K562 (cell line): Measurements from ENCODE around the gene KMT5B. TPM values are rescaled to one million over a fixed set of nuclear protein-coding genes. Genes with fewer than 3 reads are reported as not detected.

Experiments
- ATAC-seq: fragments of 200-7000 bp; cut with Tn5 transposase; 3 replicates; pipeline ENCODE4 v1.9.1; 2020; ENCODE audit warnings: moderate library complexity
- BruUV-seq: library from RNA; stranded (reverse); fragments of 400-500 nt; replicated peaks from 2 replicates; lab custom pipeline; 2021; lab: Mats Ljungman, UMichigan
- CTCF ChIA-PET: fragments of 300-600 bp; formaldehyde crosslinking; extraction: SDS; loops from one replicate; lab custom pipeline; 2021; ENCODE audit warnings: low intra/inter-chr PET ratio; lab: Yijun Ruan, JAX
- POLR2A ChIA-PET: fragments of 300-600, 350-650 bp; sonication (Branson Sonifier 250); formaldehyde crosslinking; extraction: SDS; loops from one replicate; lab custom pipeline; 2021; ENCODE audit warnings: antibody characterized with exemption, inconsistent platforms; lab: Yijun Ruan, JAX
- DNase-seq, 4 experiments: peaks; one replicate each; pipeline versions ENCODE4 v3.0.0 to v3.0.0-alpha.2; 2011 to 2018; ENCODE audit warnings: low spot score in 3 of 4, mixed read lengths in 3 of 4; ENCODE audit errors: extremely low read depth in 1 of 4
- FAIRE-seq: peaks from 2 replicates; lab custom pipeline; 2011; peaks lifted over from hg19 to GRCh38; lab: Jason Lieb, UNC
- H2AFZ ChIP-seq: 2 replicates; pipeline ENCODE4 v1.6.0; 2011; ENCODE audit warnings: low read depth, low read length, control low read depth, inconsistent platforms
- H3K27ac ChIP-seq: fragments of 200-600 bp; 3 replicates; pipeline ENCODE4 v1.8.0; 2011; ENCODE audit warnings: low read depth, mild to moderate bottlenecking, control low read depth, inconsistent platforms, low read length, moderate library complexity, mixed read lengths; ENCODE audit errors: extremely low read depth
- H3K27me3 ChIP-seq, 2 experiments: fragments of 300-600 bp in 1 of 2; 2 replicates in 1 of 2; 3 replicates in 1 of 2; pipeline versions ENCODE4 v1.6.0 to v1.8.0; 2011; ENCODE audit warnings: inconsistent platforms in 2 of 2, low read length in 2 of 2, mild to moderate bottlenecking in 1 of 2, mixed read lengths in 1 of 2, moderate library complexity in 1 of 2; ENCODE audit not compliant: control insufficient read depth in 2 of 2, insufficient read depth in 2 of 2
- H3K36me3 ChIP-seq: fragments of 300-600 bp; 3 replicates; pipeline ENCODE4 v1.8.0; 2011; ENCODE audit warnings: mild to moderate bottlenecking, low read length, inconsistent platforms; ENCODE audit not compliant: control insufficient read depth, insufficient read depth
- H3K4me1 ChIP-seq, 2 experiments: fragments of 200-600 bp in 1 of 2; replicated peaks in 1 of 2; 2 replicates in 1 of 2; 3 replicates in 1 of 2; pipeline versions ENCODE4 v1.5.1 to v1.8.0; 2011; ENCODE audit warnings: inconsistent platforms in 2 of 2, low read length in 2 of 2, mild to moderate bottlenecking in 1 of 2, mixed read lengths in 1 of 2, moderate library complexity in 1 of 2; ENCODE audit not compliant: control insufficient read depth in 2 of 2, insufficient read depth in 2 of 2
- H3K4me2 ChIP-seq: 2 replicates; pipeline ENCODE4 v1.6.1; 2011; ENCODE audit warnings: low read length, control low read depth, inconsistent platforms, mixed read lengths; ENCODE audit not compliant: insufficient read depth
- H3K4me3 ChIP-seq: fragments of 200-600 bp; sonication (generic), shearing (Covaris generic); 2 replicates; pipeline ENCODE4 v1.5.1; 2016; ENCODE audit warnings: control low read depth, inconsistent platforms
- H3K79me2 ChIP-seq: fragments of 200-600 bp; 3 replicates; pipeline ENCODE4 v1.8.0; 2011; ENCODE audit warnings: low read length, inconsistent platforms; ENCODE audit not compliant: control insufficient read depth, insufficient read depth
- H3K9ac ChIP-seq, 2 experiments: 2 replicates each; pipeline versions ENCODE4 v1.6.0 to v1.6.1; 2011; ENCODE audit warnings: low read depth in 2 of 2, low read length in 2 of 2, control low read depth in 1 of 2, inconsistent platforms in 1 of 2, mild to moderate bottlenecking in 1 of 2, mixed read lengths in 1 of 2; ENCODE audit not compliant: insufficient read depth in 1 of 2
- H3K9me1 ChIP-seq: one replicate; pipeline ENCODE4 v1.6.0; 2011; ENCODE audit warnings: inconsistent platforms, mild to moderate bottlenecking, low read length, moderate library complexity; ENCODE audit not compliant: control insufficient read depth, insufficient read depth
- H3K9me3 ChIP-seq: replicated peaks from 2 replicates; pipeline ENCODE4 v1.5.1; 2011; ENCODE audit warnings: low read depth, low read length, inconsistent platforms; ENCODE audit not compliant: control insufficient read depth, insufficient read depth
- H4K20me1 ChIP-seq: replicated peaks from 2 replicates; pipeline ENCODE4 v1.6.1; 2011; ENCODE audit warnings: low read length, inconsistent platforms, mixed read lengths; ENCODE audit not compliant: control insufficient read depth, insufficient read depth
- SMARCA4 ChIP-seq: fragments of 450-650 bp; IDR thresholded peaks from 2 replicates; pipeline ENCODE4 v1.6.1; 2016
- YY1 ChIP-seq, 3 experiments: IDR thresholded peaks; 2 replicates each; pipeline ENCODE4 v1.6.1; 2011; ENCODE audit warnings: low read length in 2 of 3, mild to moderate bottlenecking in 2 of 3, moderate library complexity in 2 of 3, borderline replicate concordance in 1 of 3, control low read depth in 1 of 3, low read depth in 1 of 3; ENCODE audit not compliant: insufficient read depth in 3 of 3, insufficient replicate concordance in 2 of 3, control insufficient read depth in 1 of 3, insufficient read length in 1 of 3; ENCODE audit errors: extremely low read depth in 1 of 3
- WGBS: fragments of 100-300 bp; shearing (Covaris generic); methylation state at CpG from one replicate; pipeline ENCODE4 v1.1.6; 2016; ENCODE audit warnings: low coverage, mixed read lengths; ENCODE audit not compliant: insufficient coverage; ENCODE audit errors: missing lambda C conversion rate; 5-methylcytosine and 5-hydroxymethylcytosine counted together
- in situ Hi-C: fragments of 300-500 bp; cut with MboI; formaldehyde crosslinking; loops from 4 replicates; pipeline ENCODE4 v1.15.0; 2018; ENCODE audit warnings: inconsistent platforms, mixed read lengths
- intact Hi-C: fragments of 100-400 bp; cut with micrococcal nuclease; formaldehyde crosslinking; loops from 2 replicates; pipeline ENCODE4 v1.14.2; 2022
- polyA plus RNA-seq, 8 experiments: library from polyadenylated mRNA; depleted of rRNA in 4 of 8; stranded (reverse) in 5 of 8; unstranded in 3 of 8; fragments of >200 nt; fragmentation: Nextera tagmentation in 2 of 8; fragmentation: Illumina TruSeq in 1 of 8; extraction: Ambion mirVana in 2 of 8; extraction: Trizol in 1 of 8; gene quantifications; 2 replicates each; pipeline versions ENCODE4 v1.2.1 to v1.2.3, GENCODE V29; 2011 to 2014; ENCODE audit warnings: inconsistent platforms in 1 of 8, missing spikeins in 1 of 8
- total RNA-seq, 7 experiments: library from RNA; depleted of rRNA in 6 of 7; stranded (reverse); fragments of >200 nt in 6 of 7; fragmentation: Illumina TruSeq in 2 of 7; extraction: Trizol in 2 of 7; gene quantifications; 2 replicates each; pipeline versions ENCODE4 v1.2.1 to v1.2.3, GENCODE V29; 2011 to 2021; ENCODE audit warnings: low replicate concordance in 1 of 7
- TF ChIP-seq, protein P1 (sequence below): IDR thresholded peaks from 3 replicates; pipeline ENCODE4 v1.6.1; 2011; ENCODE audit warnings: borderline replicate concordance, mild to moderate bottlenecking; ENCODE audit not compliant: insufficient read length, insufficient read depth

KMT5B gene
- total and polyA plus RNA-seq, 9 of the 15 experiments (the other 6 are each of a cell fraction or from before 2014, with no cell fraction given) = 7.3 to 27.3 (median 20.9) TPM

DNA sequence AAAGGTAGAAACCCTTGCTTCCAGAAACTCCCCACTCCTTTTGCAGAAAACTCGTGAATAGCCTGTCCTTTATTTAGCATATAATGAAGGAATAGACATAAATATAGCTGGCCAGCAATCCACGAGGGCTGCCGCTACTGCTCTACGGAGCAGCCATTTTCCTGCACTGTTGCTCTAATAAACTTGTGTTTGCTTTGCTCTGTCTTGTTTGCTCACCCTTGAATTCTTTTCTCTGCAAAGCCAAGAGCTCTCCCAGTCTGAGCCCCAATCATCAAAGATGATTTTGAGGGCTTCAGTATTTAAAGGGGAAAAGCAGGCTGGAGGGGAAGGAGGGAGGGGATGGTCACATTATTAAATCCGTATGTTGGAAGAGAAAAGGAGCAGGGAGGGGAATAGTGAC is 75.3 kb downstream of the KMT5B start:
- BruUV-seq = no TSS peak
- peak overlapping the region in 1 of 2 experiments; percentile 12; a peak in 1 of 4 replicates for H3K9ac ChIP-seq
- peak overlapping the region; percentile 26 for H3K4me2 ChIP-seq
- H3K4me3 ChIP-seq = no peak overlapping the region
- no peaks in the 10 kb centered on the region for H3K9me1 ChIP-seq
- ChIA-PET POLR2A (interaction anchor here (0.7 to 1.6 kb wide), 2 partner anchors 19 to 39 kb away, joined by 4 read pairs; no protein-coding TSS in a partner anchor), CTCF (no interaction called here)
- ATAC-seq = no peak
- H3K27me3 ChIP-seq = no peaks in the 10 kb centered on the region
- peak; percentile 23 for FAIRE-seq
- no peaks in the 10 kb centered on the region for H3K9me3 ChIP-seq
- peak overlapping the region; percentile 21; the same call in 1 of the 3 replicates for H3K27ac ChIP-seq
- in situ Hi-C loops (no loop called here), intact Hi-C loops (no loop called here)
- no peak for DNase-seq
- no peaks in the 10 kb centered on the region for H3K79me2 ChIP-seq
- 34% methylated on average over 5 of the region's 5 CpGs for WGBS
- H4K20me1 ChIP-seq = no peaks in the 10 kb centered on the region
- H2AFZ ChIP-seq = peak overlapping the region; percentile 75
- TF ChIP-seq SMARCA4 (peak; percentile 17; the same call in 1 of the 2 replicates), YY1 (IDR thresholded peaks at IDR 0.05; ENCODE audit: borderline replicate concordance in 1 of 3, control insufficient read depth in 1 of 3, extremely low read depth in 1 of 3, insufficient read depth in 3 of 3, insufficient read length in 1 of 3, insufficient replicate concordance in 2 of 3, low read depth in 1 of 3, low read length in 2 of 3) (peak in 1 of 3 experiments; percentile 39)
- TF ChIP-seq, protein P1, sequence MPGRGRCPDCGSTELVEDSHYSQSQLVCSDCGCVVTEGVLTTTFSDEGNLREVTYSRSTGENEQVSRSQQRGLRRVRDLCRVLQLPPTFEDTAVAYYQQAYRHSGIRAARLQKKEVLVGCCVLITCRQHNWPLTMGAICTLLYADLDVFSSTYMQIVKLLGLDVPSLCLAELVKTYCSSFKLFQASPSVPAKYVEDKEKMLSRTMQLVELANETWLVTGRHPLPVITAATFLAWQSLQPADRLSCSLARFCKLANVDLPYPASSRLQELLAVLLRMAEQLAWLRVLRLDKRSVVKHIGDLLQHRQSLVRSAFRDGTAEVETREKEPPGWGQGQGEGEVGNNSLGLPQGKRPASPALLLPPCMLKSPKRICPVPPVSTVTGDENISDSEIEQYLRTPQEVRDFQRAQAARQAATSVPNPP = no peak
- H3K36me3 ChIP-seq = no peaks in the 10 kb centered on the region
- peaks cover 7 to 18% of the 10 kb centered on the region in 2 experiments; a peak in 4 of 5 replicates for H3K4me1 ChIP-seq
